GM10266 (cell line): Measurements from ENCODE around the gene HDGF.
"Not testable (repeated sequence)": the region's sequence is repeated elsewhere in the genome, so short reads cannot be mapped to it uniquely, and the experiment has no call there.

ENCODE experiments used
- DNase-seq: peaks from one replicate; pipeline ENCODE4 v3.0.0; 2012; ENCODE audit errors: extremely low spot score
- TF ChIP-seq, protein P1 (sequence below): IDR thresholded peaks from 2 replicates; pipeline ENCODE4 v1.5.1; 2012; ENCODE audit warnings: mild to moderate bottlenecking, low read depth; ENCODE audit not compliant: control insufficient read depth, insufficient read depth; ENCODE audit errors: missing control alignments

The HDGF gene

DNA sequence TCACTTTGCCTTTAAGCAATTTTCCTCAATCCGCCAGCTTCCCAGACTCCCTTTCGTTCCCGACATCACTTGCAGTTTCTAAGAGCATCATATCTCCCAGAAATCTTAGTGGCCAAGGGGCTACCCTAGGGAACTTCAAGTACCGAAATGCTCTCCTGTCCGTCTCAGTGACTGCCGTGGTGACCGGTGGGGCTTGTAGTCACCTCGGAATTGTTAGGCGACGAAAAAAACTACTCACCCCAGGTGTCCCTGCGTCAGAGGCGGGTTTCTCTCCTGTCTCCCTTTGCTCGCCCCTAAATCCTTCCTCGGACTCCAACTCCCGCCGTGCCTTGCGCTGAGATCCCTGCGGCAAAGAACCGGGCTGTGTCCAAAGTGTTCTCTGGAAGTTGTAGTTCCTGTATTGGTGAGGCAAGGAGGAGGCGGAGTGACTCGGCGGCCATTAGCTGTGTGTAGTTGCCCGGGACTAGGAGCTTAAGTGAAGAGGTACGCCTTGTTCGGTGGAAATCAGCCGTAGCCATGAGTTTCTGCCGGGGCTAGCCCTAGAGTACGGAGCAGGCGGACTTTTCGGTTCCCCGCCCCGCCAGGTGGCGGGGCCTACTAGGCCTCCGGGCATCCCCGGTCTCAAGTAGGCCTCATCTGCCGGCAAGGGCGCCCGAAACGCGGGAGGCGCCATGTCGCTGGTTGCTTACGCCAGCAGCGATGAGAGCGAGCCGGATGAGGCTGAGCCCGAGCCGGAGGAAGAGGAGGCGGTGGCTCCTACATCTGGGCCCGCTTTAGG, 15.8 kb upstream of the HDGF start, which contains the start of gene PRCC:
Gene PRCC (plus strand): TSS at position 435 of the 778 bp plus-strand sequence. CDS start 237 bp downstream, at position 672.
- peak; percentile 89 for DNase-seq
- TF ChIP-seq, protein P1, sequence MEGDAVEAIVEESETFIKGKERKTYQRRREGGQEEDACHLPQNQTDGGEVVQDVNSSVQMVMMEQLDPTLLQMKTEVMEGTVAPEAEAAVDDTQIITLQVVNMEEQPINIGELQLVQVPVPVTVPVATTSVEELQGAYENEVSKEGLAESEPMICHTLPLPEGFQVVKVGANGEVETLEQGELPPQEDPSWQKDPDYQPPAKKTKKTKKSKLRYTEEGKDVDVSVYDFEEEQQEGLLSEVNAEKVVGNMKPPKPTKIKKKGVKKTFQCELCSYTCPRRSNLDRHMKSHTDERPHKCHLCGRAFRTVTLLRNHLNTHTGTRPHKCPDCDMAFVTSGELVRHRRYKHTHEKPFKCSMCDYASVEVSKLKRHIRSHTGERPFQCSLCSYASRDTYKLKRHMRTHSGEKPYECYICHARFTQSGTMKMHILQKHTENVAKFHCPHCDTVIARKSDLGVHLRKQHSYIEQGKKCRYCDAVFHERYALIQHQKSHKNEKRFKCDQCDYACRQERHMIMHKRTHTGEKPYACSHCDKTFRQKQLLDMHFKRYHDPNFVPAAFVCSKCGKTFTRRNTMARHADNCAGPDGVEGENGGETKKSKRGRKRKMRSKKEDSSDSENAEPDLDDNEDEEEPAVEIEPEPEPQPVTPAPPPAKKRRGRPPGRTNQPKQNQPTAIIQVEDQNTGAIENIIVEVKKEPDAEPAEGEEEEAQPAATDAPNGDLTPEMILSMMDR = no peak

DNA sequence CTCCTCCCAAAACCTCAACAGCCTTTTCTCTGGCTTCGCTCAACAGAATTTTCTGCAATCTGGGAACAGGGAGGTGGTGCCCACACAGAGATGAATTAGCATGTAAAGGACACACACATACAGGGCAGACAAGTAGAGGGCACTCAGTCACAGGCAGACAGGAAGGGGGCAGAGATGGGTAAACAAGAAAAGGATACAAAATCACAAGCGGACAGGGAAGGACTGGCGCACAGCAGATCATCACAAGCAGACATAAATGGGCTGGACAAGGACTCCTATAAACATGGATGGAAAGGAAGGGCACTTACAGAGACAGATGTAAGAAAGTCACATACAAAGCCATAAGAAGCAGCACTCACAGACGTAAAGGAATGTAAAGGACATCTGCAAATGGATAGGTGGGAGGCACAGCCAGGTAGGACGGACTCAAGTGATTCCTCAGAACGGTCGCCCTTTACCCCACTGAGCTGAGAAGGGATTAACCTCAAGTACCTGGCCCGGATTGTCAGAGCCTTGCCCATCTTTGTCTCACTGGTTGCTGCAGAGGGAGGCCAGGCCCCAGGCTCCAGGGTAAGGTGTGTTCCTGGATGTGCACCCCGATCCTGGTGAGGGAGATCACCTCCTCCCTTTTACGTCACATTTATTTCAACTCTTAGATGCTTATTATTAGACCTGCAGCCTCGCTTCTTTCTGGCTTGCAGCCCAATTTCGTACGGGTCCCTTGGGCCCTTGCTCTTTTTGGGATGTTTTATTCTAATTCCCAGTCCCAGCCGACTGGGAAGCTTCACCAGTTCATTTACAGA, 15.0 kb upstream of the HDGF start:
- TF ChIP-seq, protein P1 = no peak
- no peak for DNase-seq

DNA sequence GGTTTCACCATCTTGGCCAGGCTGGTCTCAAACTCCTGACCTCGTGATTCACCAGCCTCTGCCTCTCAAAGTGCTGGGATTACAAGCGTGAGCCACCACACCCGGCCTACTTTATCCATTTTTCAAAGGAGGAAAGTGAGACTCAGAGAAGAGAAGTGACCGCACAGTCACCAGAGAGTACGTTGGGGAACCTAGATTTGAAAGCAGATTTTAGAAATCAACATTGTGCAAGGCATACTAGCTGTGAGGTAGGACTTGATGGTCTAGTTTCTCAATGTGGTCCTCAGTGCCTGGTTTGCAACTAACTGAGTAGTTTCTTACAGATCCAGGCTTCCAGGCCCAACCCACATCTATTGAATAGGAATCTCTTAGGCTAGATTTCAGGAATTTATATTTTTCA, 14.2 kb upstream of the HDGF start:
- TF ChIP-seq, protein P1 = no peak
- no peak for DNase-seq

DNA sequence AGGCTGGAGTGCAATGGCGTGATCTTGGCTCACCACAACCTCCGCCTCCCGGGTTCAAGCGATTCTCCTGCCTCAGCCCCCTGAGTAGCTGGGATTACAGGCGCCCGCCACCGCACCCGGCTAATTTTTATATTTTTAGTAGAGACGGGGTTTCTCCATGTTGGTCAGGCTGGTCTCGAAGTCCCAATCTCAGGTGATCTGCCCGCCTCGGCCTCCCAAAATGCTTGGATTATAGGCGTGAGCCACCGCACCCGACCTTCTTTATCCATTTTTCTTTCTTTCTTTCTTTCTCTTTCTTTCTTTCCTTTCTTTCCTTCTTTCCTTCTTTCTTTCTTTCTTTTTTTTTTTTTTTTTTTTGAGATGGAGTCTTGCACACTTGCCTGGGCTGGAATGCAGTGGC, 13.7 kb upstream of the HDGF start:
- not testable (repeated sequence) for DNase-seq

DNA sequence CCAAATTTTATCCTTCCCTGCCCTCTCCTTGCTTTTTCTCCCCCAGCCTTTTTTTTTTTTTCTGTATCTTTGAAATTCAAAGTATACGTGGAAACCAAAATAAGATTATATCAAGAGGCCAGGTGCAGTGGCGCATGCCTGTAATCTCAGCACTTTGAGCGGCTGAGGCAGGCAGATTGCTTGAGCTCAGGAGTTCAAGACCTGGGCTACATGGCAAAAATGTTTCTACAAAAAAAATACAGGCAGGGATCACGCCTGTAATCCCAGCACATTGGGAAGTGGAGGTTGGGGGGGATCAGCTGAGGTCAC, 9.3 kb upstream of the HDGF start:
- TF ChIP-seq, protein P1 = no peak
- no peak for DNase-seq

DNA sequence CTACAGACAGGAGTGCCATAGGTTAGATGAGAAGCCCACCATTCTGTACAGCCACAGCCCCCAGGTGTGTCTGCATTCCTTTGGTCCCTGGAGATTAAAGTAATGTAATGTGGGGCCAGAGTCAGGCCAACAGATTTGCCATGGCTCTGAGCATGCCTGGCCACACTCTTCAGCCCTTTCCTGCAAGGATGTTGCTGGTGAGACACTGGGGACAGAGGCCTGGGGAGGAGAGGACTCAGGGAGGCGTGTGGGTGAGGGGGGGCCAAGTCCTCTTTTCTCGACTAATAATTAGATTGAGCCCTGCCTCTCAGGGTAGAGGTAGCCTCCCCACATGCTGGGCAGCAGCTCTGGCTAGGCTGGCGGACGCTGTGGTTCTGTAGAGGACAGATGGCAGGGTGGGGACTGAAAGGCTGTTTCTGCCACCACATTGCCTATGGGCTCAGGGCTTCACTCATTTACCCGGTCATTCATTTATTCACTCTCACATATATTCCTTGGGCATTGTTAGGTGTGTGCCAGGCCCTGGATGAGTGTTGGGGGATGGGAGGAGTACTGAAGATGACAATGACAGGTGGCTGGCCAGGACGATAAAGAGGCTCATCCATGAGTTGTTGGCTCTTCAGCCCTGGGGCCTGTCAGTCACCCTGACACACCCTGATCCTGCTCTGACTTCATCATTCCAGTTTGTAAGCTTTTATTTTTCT, 8.8 kb upstream of the HDGF start:
- DNase-seq = no peak
- TF ChIP-seq, protein P1 = no peak

DNA sequence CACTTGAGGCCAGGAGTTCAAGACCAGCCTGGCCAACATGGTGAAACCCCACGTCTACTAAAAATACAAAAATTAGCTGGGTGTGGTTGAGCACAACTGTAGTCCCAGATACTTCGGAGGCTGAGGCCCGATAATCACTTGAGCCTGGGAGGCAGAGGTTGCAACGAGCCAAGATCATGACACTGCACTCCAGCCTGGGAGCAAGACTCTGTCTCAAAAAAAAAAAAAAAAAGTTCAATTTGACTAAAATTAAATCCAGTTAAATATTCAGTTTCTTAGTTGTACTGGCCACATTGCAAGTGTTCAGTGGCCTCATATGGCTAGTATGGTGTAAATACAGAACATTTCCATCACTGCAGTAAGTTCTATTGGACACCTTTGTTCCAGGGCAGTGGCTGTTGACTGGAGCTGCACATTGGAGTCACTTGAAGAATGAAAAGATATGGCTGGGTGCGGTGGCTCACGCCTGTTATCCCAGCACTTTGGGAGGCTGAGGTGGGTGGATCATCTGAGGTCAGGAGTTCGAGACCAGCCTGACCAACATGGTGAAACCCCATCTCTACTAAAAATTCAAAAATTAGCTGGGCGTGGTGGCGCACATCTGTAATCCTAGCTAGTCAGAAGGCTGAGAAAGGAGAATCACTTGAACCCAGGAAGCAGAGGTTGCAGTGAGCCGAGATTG, 6.2 kb upstream of the HDGF start:
- DNase-seq = not testable (repeated sequence)
